ENCODE measurements around the gene IL23R. TPM values are rescaled to one million over a fixed set of nuclear protein-coding genes. Genes with fewer than 3 reads are reported as not detected.

IL23R gene
- total and polyA plus RNA-seq, 2 donors (not counting 1 experiment from before 2014, with no cell fraction given) = not detected

DNA sequence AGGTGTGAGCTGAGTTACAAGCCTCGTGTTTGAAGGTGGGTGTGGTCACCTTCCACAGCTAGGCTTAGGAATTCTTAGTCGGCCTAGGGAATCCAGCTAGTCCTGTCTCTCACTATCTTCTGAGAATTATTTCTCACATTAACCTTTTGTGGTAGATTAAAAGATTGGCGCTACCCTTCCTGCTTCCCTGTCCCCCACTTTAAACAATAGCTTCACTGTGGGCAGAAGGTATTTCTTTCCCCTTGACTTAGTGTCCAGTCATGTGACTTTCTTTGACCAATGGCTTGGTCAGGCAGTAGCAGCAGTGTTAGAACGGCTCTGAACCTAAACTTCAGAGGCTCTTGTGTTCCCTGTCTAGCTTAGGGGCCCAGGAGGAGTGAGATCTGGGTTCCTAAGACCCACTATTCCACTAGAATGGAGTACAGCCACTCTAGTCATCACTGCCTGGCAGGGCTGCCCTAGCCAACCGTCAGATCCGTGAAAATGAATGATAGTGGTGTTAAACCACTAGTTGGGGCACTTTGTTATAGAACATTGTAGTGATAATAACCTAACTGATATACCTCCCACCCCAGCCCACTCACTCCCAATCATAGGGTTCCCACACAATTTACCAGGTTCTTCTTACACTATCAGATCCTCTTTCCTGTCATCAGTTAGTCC, 17.6 kb upstream of the IL23R start:
- Histone ChIP-seq H4K20me1 (ENCODE audit: control insufficient read depth, insufficient read depth, low read length, poor library complexity, severe bottlenecking) (no peaks in the 10 kb centered on the region), H2AFZ (ENCODE audit: insufficient read depth, low read depth, low read length, poor library complexity, severe bottlenecking) (peak overlapping the region; percentile 71), H3K4me1 (ENCODE audit: control insufficient read depth in 2 of 2, insufficient read depth in 2 of 2, low read length in 2 of 2) (peaks cover 7 to 9% of the 10 kb centered on the region in 2 donors), H3K4me2 (replicated peaks; ENCODE audit: low read depth, low read length, poor library complexity, severe bottlenecking) (peak overlapping the region; percentile 36), H3K9me3 (ENCODE audit: control extremely low read depth in 1 of 3, control insufficient read depth in 2 of 3, insufficient read depth in 1 of 3, low read length in 2 of 3) (no peaks in the 10 kb centered on the region), H3K4me3 (ENCODE audit: control extremely low read depth in 1 of 5, extremely low read depth in 1 of 5, insufficient read depth in 1 of 5, low read depth in 2 of 5, low read length in 4 of 5) (no peak overlapping the region), H3K79me2 (ENCODE audit: control insufficient read depth, insufficient read depth, low read length) (no peaks in the 10 kb centered on the region), H3K9ac (ENCODE audit: low read length) (peak overlapping the region; percentile 10), H3K36me3 (replicated peaks in 1 of 2; ENCODE audit: control extremely low read depth in 1 of 2, control insufficient read depth in 1 of 2, extremely low read depth in 1 of 2, insufficient read depth in 2 of 2, low read length in 1 of 2) (no peaks in the 10 kb centered on the region), H3K27ac (ENCODE audit: low read length in 2 of 2) (no peak overlapping the region), H3K27me3 (replicated peaks in 1 of 4; ENCODE audit: control extremely low read depth in 1 of 4, control insufficient read depth in 3 of 4, insufficient read depth in 4 of 4, low read length in 3 of 4) (no peaks in the 10 kb centered on the region)
- no peaks in the 10 kb centered on the region for H3K9me3 Mint-ChIP-seq (ENCODE audit: insufficient read depth)
- H3K27ac Mint-ChIP-seq = peak overlapping the region; percentile 43
- intact Hi-C loops (cut with micrococcal nuclease) = loop anchor here (1.0 to 5.0 kb wide), 5 partner anchors 36 to 383 kb away; partner anchors contain the start of gene SLC35D1
- H3K4me3 Mint-ChIP-seq = no peak overlapping the region
- peaks cover 11% of the 10 kb centered on the region for H3K27me3 Mint-ChIP-seq
- ChIA-PET CTCF (interaction anchor here (0.6 to 7.7 kb wide), 48 partner anchors 9 to 395 kb away, joined by 3 to 266 read pairs (median 7); partner anchors contain the start of genes C1orf141 and SLC35D1), POLR2A (interaction anchor here (1.2 kb wide), 1 partner anchor 153 kb away, joined by 3 read pairs; no protein-coding TSS in a partner anchor)
- TF ChIP-seq EZH2 (IDR thresholded peaks at IDR 0.05; ENCODE audit: borderline replicate concordance, insufficient read depth, low read depth, low read length, poor library complexity, severe bottlenecking) = no peak
- TF ChIP-seq, protein P1, sequence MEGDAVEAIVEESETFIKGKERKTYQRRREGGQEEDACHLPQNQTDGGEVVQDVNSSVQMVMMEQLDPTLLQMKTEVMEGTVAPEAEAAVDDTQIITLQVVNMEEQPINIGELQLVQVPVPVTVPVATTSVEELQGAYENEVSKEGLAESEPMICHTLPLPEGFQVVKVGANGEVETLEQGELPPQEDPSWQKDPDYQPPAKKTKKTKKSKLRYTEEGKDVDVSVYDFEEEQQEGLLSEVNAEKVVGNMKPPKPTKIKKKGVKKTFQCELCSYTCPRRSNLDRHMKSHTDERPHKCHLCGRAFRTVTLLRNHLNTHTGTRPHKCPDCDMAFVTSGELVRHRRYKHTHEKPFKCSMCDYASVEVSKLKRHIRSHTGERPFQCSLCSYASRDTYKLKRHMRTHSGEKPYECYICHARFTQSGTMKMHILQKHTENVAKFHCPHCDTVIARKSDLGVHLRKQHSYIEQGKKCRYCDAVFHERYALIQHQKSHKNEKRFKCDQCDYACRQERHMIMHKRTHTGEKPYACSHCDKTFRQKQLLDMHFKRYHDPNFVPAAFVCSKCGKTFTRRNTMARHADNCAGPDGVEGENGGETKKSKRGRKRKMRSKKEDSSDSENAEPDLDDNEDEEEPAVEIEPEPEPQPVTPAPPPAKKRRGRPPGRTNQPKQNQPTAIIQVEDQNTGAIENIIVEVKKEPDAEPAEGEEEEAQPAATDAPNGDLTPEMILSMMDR (IDR thresholded peaks at IDR 0.05) = no peak
- 59% methylated on average over 3 of the region's 6 CpGs for WGBS (ENCODE audit: insufficient coverage)
- DNase-seq (no peak), ATAC-seq (ENCODE audit: low read depth) (peak; percentile 25)
- H3K4me1 Mint-ChIP-seq = peaks cover 9% of the 10 kb centered on the region
